HL-60 (cell line): ENCODE measurements around the gene RANGRF.

Source experiments
- DNase-seq, 2 experiments: peaks; one replicate each; pipeline ENCODE4 v3.0.0-alpha.2; 2010 to 2020; ENCODE audit warnings: low read depth in 1 of 2, low spot score in 1 of 2
- H3K27ac ChIP-seq: fragments of 250-450 bp; sonication (Bioruptor Pico); replicated peaks from 2 replicates; pipeline ENCODE4 v1.5.1; 2020; ENCODE audit warnings: mild to moderate bottlenecking, moderate library complexity
- H3K27me3 ChIP-seq: fragments of 250-450 bp; sonication (Bioruptor Pico); 2 replicates; pipeline ENCODE4 v1.5.1; 2021; ENCODE audit warnings: mild to moderate bottlenecking, moderate library complexity; ENCODE audit not compliant: insufficient read depth, poor library complexity, severe bottlenecking
- H3K4me3 ChIP-seq: replicated peaks from 2 replicates; pipeline ENCODE4 v1.5.1; 2011; ENCODE audit warnings: mild to moderate bottlenecking, control low read depth, low read length; ENCODE audit not compliant: insufficient read depth
- GABPA ChIP-seq: IDR thresholded peaks from 2 replicates; pipeline ENCODE4 v1.6.1; 2012; ENCODE audit warnings: low read depth
- POLR2AphosphoS5 ChIP-seq: IDR thresholded peaks from 2 replicates; pipeline ENCODE4 v1.6.1; 2012; ENCODE audit warnings: low read depth
- SPI1 ChIP-seq: IDR thresholded peaks from 2 replicates; pipeline ENCODE4 v1.6.1; 2012; ENCODE audit warnings: low read depth, mild to moderate bottlenecking, borderline replicate concordance
- TF ChIP-seq, protein P1 (sequence below): IDR thresholded peaks from one replicate; pipeline ENCODE4 v1.5.1; 2011; ENCODE audit warnings: low read length, control low read depth, inconsistent platforms; ENCODE audit not compliant: insufficient read depth
- TF ChIP-seq, protein P2 (sequence below): IDR thresholded peaks from 2 replicates; pipeline ENCODE4 v1.6.1; 2012; ENCODE audit warnings: low read depth; ENCODE audit not compliant: insufficient replicate concordance

The RANGRF gene

DNA sequence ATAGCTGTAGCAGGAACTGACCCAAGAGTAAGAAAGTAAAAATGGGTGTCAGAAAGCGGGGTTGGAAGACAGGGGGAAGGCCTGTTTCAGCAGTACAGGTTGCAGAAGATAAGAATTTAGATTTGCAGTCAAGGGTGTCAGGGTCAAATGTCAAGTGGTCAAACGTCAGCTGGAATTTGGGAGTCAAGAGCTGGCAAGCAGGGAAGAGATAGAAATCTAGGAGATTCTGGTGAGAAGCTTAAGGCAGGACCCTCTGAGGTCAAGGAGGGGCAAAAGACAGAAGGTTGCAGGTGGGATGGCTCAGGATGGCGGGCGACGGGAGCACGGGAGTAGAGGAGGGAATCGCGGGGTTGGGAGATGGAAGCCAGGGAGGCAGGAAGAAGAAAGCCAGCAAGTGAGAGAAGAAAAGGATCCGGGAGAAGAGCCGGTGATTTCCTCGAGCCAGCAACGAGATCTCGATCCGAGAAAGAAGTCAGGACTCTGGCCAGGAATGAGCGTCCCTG is 6.4 kb downstream of the RANGRF start:
- TF ChIP-seq GABPA (no peak), SPI1 (no peak), POLR2AphosphoS5 (no peak)
- TF ChIP-seq, protein P1, sequence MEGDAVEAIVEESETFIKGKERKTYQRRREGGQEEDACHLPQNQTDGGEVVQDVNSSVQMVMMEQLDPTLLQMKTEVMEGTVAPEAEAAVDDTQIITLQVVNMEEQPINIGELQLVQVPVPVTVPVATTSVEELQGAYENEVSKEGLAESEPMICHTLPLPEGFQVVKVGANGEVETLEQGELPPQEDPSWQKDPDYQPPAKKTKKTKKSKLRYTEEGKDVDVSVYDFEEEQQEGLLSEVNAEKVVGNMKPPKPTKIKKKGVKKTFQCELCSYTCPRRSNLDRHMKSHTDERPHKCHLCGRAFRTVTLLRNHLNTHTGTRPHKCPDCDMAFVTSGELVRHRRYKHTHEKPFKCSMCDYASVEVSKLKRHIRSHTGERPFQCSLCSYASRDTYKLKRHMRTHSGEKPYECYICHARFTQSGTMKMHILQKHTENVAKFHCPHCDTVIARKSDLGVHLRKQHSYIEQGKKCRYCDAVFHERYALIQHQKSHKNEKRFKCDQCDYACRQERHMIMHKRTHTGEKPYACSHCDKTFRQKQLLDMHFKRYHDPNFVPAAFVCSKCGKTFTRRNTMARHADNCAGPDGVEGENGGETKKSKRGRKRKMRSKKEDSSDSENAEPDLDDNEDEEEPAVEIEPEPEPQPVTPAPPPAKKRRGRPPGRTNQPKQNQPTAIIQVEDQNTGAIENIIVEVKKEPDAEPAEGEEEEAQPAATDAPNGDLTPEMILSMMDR, result no peak
- TF ChIP-seq, protein P2, sequence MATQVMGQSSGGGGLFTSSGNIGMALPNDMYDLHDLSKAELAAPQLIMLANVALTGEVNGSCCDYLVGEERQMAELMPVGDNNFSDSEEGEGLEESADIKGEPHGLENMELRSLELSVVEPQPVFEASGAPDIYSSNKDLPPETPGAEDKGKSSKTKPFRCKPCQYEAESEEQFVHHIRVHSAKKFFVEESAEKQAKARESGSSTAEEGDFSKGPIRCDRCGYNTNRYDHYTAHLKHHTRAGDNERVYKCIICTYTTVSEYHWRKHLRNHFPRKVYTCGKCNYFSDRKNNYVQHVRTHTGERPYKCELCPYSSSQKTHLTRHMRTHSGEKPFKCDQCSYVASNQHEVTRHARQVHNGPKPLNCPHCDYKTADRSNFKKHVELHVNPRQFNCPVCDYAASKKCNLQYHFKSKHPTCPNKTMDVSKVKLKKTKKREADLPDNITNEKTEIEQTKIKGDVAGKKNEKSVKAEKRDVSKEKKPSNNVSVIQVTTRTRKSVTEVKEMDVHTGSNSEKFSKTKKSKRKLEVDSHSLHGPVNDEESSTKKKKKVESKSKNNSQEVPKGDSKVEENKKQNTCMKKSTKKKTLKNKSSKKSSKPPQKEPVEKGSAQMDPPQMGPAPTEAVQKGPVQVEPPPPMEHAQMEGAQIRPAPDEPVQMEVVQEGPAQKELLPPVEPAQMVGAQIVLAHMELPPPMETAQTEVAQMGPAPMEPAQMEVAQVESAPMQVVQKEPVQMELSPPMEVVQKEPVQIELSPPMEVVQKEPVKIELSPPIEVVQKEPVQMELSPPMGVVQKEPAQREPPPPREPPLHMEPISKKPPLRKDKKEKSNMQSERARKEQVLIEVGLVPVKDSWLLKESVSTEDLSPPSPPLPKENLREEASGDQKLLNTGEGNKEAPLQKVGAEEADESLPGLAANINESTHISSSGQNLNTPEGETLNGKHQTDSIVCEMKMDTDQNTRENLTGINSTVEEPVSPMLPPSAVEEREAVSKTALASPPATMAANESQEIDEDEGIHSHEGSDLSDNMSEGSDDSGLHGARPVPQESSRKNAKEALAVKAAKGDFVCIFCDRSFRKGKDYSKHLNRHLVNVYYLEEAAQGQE, result no peak
- Histone ChIP-seq H3K27me3 (no peaks in the 10 kb centered on the region), H3K4me3 (peak overlapping the region; percentile 49), H3K27ac (peak overlapping the region; percentile 90)
- no peak for DNase-seq

DNA sequence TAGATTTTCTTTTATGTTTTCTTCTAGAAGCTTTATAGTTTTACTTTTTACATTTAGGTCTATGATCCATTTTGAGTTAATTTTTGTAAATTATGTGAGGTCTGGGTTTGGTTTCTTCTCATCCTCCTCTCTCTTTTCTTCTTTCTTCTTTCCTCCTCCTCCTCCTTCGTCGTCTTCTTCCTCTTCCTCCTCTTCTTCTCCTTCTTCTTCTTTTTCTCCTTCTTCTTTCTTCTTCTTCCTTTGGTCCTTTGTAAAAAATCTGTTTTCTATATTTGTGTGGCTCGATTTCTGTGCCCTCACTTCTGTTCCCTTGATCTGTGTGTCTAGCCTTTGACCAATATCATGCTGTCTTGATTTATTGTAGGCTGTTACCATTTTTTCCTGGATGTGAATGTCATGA is 11.8 kb downstream of the RANGRF start:
- no peak for DNase-seq
- Histone ChIP-seq H3K4me3 (no peak overlapping the region), H3K27ac (no peak overlapping the region), H3K27me3 (no peaks in the 10 kb centered on the region)
- TF ChIP-seq GABPA (no peak), POLR2AphosphoS5 (no peak), SPI1 (no peak)
- TF ChIP-seq, protein P1, result no peak
- TF ChIP-seq, protein P2, result no peak

DNA sequence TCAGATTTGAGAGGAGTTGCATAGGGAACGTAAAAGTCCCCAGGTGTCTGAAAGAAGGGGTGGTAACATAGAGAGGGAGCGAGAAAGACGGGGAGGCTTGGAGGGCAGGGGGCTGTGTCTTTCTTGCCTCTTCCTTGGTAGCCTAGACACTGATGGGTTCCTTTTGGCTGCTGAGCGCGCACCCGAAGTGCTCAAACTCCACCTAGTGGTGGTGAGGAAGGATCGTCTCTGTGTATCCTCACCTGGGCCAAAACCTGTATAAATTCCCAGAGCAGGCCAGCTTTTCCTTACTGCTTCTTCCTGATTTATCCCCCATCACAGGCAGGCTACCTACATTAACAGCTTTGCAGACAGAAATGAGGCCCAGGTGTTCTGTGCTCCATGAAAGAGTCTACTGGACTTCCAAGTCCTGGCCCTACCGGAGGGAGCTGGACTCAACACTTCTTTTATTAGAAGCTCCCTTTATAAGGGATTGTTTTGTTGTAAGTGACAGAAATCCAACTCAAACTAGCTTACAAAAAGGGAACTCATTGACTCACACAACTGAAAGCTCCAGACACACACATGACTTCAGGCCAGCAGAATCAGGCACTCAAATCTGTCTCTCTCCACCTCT is 12.3 kb downstream of the RANGRF start:
- Histone ChIP-seq H3K4me3 (no peak overlapping the region), H3K27me3 (no peaks in the 10 kb centered on the region), H3K27ac (no peak overlapping the region)
- peak in 1 of 2 experiments; percentile 40 for DNase-seq
- TF ChIP-seq, protein P1, result peak; percentile 31
- no peak for TF ChIP-seq SPI1

DNA sequence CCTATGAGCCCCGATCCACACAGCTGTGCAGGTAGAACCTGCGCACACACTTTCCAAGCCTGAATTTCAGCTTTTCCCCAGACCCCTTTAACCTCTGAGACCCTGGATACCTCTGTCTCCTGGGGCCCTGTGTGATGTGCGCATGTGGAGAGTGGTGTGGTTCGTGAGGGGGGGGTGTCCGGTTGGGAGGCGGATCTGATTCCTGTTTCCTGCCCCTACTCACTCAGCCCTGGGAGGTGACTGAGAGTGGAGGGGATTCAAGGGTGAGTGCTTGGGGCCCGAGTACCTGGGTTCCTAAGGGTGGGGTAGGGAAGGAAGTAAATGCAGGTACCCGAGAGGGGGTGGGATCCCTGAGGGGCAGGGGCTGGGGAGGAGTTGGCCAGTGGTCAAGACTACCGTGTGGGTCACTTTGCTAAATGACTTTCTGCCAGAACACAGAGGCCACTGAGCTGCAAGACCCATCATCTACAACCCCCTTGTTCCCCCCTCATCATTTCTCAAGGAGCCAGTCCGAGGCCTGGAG is 22.2 kb downstream of the RANGRF start:
- DNase-seq, result no peak
- H3K27ac ChIP-seq, result no peak overlapping the region
- TF ChIP-seq POLR2AphosphoS5 (no peak), SPI1 (no peak), GABPA (no peak)
- TF ChIP-seq, protein P1, result no peak
- TF ChIP-seq, protein P2, result no peak
- no peaks in the 10 kb centered on the region for H3K27me3 ChIP-seq
- H3K4me3 ChIP-seq, result no peak overlapping the region
